Neural progenitor cell (in vitro differentiated cells): ENCODE data around the gene RAB31. TPM values are rescaled to one million over a fixed set of nuclear protein-coding genes. Genes with fewer than 3 reads are reported as not detected.

Source experiments
- DNase-seq: peaks from one replicate; pipeline ENCODE4 v3.0.0-alpha.2; 2016; ENCODE audit warnings: low spot score
- H2AFZ ChIP-seq: fragments of 200-600 bp; sonication (generic); replicated peaks from 2 replicates; pipeline ENCODE4 v1.6.1; 2016; ENCODE audit warnings: antibody characterized with exemption
- H3F3A ChIP-seq: fragments of 200-600 bp; sonication (generic); 2 replicates; pipeline ENCODE4 v1.6.1; 2016; ENCODE audit warnings: antibody characterized with exemption, low read depth
- H3K27ac ChIP-seq: fragments of 200-600 bp; sonication (generic); 2 replicates; pipeline ENCODE4 v1.5.1; 2016; ENCODE audit warnings: mild to moderate bottlenecking
- H3K27me3 ChIP-seq: fragments of 200-600 bp; sonication (generic); 2 replicates; pipeline ENCODE4 v1.6.1; 2016; ENCODE audit warnings: mild to moderate bottlenecking, moderate library complexity
- H3K36me3 ChIP-seq: fragments of 200-600 bp; sonication (generic); 2 replicates; pipeline ENCODE4 v1.5.1; 2016
- H3K4me1 ChIP-seq: fragments of 200-600 bp; sonication (generic); 2 replicates; pipeline ENCODE4 v1.6.1; 2016; ENCODE audit warnings: mixed run types
- H3K4me2 ChIP-seq: fragments of 200-600 bp; sonication (generic); 2 replicates; pipeline ENCODE4 v1.6.1; 2016
- H3K4me3 ChIP-seq: fragments of 200-600 bp; sonication (generic); 2 replicates; pipeline ENCODE4 v1.5.1; 2016
- H3K79me2 ChIP-seq: fragments of 200-600 bp; sonication (generic); 2 replicates; pipeline ENCODE4 v1.6.1; 2016; ENCODE audit warnings: low read depth
- H3K9ac ChIP-seq: fragments of 200-600 bp; sonication (generic); 2 replicates; pipeline ENCODE4 v1.6.1; 2016
- H3K9me3 ChIP-seq: fragments of 200-600 bp; sonication (generic); 2 replicates; pipeline ENCODE4 v1.5.1; 2016; ENCODE audit warnings: low read depth
- H4K20me1 ChIP-seq: fragments of 200-600 bp; sonication (generic); 2 replicates; pipeline ENCODE4 v1.6.1; 2016; ENCODE audit warnings: low read depth
- H3K27ac Mint-ChIP-seq: 3 replicates; pipeline ENCODE4 v1.8.0; 2021; ENCODE audit warnings: mixed read lengths
- H3K27me3 Mint-ChIP-seq: 2 replicates; pipeline ENCODE4 v1.8.0; 2022; ENCODE audit warnings: low read depth, mild to moderate bottlenecking, inconsistent platforms, moderate library complexity, mixed read lengths; ENCODE audit not compliant: insufficient read depth
- H3K36me3 Mint-ChIP-seq: 3 replicates; pipeline ENCODE4 v1.8.0; 2021; ENCODE audit warnings: mixed read lengths
- H3K4me1 Mint-ChIP-seq: 3 replicates; pipeline ENCODE4 v1.8.0; 2021; ENCODE audit warnings: mixed read lengths
- H3K4me3 Mint-ChIP-seq: 3 replicates; pipeline ENCODE4 v1.8.0; 2021; ENCODE audit warnings: mild to moderate bottlenecking, moderate library complexity, mixed read lengths
- H3K9me3 Mint-ChIP-seq: 3 replicates; pipeline ENCODE4 v1.8.0; 2020; ENCODE audit warnings: mixed read lengths
- CTCF ChIP-seq: fragments of 200-600 bp; sonication (generic); IDR thresholded peaks from 2 replicates; pipeline ENCODE4 v1.5.1; 2017; ENCODE audit warnings: antibody characterized with exemption, mild to moderate bottlenecking
- EZH2 ChIP-seq: fragments of 200-600 bp; sonication (generic); IDR thresholded peaks from 2 replicates; pipeline ENCODE4 v1.6.1; 2017; ENCODE audit warnings: antibody characterized with exemption, mild to moderate bottlenecking, moderate library complexity
- EZH2phosphoT487 ChIP-seq: fragments of 200-600 bp; sonication (generic); IDR thresholded peaks from 2 replicates; pipeline ENCODE4 v1.6.1; 2017; ENCODE audit warnings: antibody characterized with exemption
- total RNA-seq: library from RNA; depleted of rRNA; stranded (reverse); fragments of >200 nt; gene quantifications from 2 replicates; pipeline ENCODE4 v1.2.3, GENCODE V29; 2015; ENCODE audit warnings: low replicate concordance

RAB31 gene
- total RNA-seq, 1 donor from 2014 or later, result 5.0 TPM

DNA sequence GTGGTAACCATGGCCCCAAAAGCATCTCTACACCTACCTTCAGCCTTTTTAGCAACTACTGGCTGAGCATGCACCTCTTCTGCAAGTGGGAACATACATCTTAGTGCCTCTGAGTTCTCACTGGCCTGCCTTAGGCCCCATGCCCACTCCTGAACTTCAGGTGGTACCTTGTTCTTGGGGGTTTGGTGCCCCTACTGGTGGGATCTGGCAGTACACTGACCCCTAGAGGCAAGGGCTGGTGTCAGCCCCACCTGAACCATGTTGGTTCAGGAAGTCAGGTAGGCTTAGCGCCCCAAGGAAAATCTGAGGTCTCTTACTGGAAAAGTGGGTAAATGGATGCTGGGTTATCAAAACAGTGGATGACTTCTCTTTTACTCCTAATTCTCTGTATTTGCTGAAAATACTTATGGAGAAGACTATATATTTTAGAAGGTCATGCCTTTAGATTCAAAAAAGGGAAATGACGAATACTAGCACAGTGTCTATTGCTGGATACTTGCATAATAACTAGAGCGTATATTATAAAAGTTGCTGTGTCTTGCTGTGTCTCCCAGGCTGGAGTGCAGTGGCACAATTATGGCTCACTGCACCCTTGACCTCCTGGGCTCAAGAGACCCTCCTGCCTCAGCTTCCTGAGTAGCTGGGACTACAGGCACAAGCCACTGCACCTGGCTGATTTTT lies 84.6 kb downstream of the RAB31 start:
- Histone ChIP-seq H3K79me2 (no peaks in the 10 kb centered on the region), H3K9me3 (no peaks in the 10 kb centered on the region), H3K9ac (no peak overlapping the region), H3K4me2 (no peak overlapping the region), H3K4me3 (no peak overlapping the region), H4K20me1 (no peaks in the 10 kb centered on the region), H2AFZ (no peak overlapping the region), H3F3A (peaks cover 3% of the 10 kb centered on the region), H3K36me3 (no peaks in the 10 kb centered on the region), H3K27ac (no peak overlapping the region), H3K27me3 (no peaks in the 10 kb centered on the region), H3K4me1 (no peaks in the 10 kb centered on the region)
- no peak overlapping the region for H3K27ac Mint-ChIP-seq
- no peaks in the 10 kb centered on the region for H3K27me3 Mint-ChIP-seq
- DNase-seq, result peak; percentile 64
- TF ChIP-seq EZH2phosphoT487 (no peak), EZH2 (no peak), CTCF (peak; percentile 71)
- H3K9me3 Mint-ChIP-seq, result peaks cover 2% of the 10 kb centered on the region
- peaks cover 7% of the 10 kb centered on the region for H3K4me1 Mint-ChIP-seq
- H3K4me3 Mint-ChIP-seq, result no peak overlapping the region
- H3K36me3 Mint-ChIP-seq, result peaks cover 4% of the 10 kb centered on the region

DNA sequence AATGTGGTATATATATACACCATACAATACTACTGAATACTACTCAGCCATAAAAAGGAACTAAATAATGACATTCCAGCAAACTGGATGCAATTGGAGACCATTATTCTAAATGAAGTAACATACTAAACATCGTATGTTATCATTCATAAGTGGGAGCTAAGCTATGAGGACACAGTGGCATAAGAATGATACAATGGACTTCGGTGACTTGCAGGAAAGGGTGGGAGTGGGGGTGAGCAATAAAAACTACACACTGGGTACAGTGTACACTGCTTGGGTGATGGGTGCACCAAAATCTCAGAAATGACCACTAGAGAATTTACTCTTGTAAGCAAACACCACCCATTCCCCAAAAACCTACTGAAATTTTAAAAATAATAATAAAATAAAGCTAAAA lies 87.9 kb downstream of the RAB31 start:
- Mint-ChIP-seq H3K9me3 (peaks cover 2% of the 10 kb centered on the region), H3K4me3 (no peak overlapping the region)
- TF ChIP-seq EZH2 (no peak), EZH2phosphoT487 (no peak), CTCF (no peak)

DNA sequence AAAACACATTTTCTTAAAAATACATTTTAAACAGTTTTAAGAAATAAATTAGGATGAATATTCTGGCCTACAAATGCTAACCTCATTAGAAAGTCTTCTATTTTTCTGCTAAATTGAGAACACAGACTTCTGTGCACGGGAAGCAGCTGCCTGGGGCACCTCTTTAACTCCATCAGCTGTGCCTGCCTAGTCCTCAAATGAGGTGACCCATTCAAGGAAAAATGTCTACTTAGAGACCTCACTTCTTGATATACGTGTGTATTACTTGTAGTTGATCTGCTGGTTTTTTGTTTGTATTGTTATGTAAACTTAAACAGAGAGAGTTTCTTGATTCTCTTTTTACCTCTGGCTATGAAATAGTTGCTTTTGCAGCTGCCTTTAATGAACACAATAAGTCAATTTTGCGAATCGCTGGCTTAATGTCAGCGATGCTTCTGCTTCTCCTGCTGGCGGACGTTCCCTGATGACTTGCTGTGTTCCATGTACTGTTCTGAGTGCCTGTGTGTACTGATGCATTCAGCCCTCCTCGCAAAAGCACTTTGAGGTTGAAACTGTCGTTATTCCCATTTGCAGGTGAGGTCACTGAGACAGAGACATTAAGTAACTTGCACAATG lies 88.9 kb downstream of the RAB31 start:
- Histone ChIP-seq H3K4me2 (no peak overlapping the region), H3K79me2 (no peaks in the 10 kb centered on the region), H2AFZ (peak overlapping the region; percentile 1), H3K36me3 (no peaks in the 10 kb centered on the region), H3K4me1 (no peaks in the 10 kb centered on the region), H3K9me3 (no peaks in the 10 kb centered on the region), H4K20me1 (no peaks in the 10 kb centered on the region), H3K27me3 (no peaks in the 10 kb centered on the region), H3K9ac (no peak overlapping the region), H3K27ac (no peak overlapping the region), H3F3A (peaks cover 3% of the 10 kb centered on the region), H3K4me3 (no peak overlapping the region)
- H3K4me1 Mint-ChIP-seq, result peaks cover 12% of the 10 kb centered on the region
- peaks cover 4% of the 10 kb centered on the region for H3K36me3 Mint-ChIP-seq
- H3K27me3 Mint-ChIP-seq, result no peaks in the 10 kb centered on the region
- no peak for TF ChIP-seq EZH2
- TF ChIP-seq CTCF, result no peak
- no peak for TF ChIP-seq EZH2phosphoT487
- H3K27ac Mint-ChIP-seq, result peak overlapping the region; percentile 46
- no peak for DNase-seq
- peaks cover 2% of the 10 kb centered on the region for H3K9me3 Mint-ChIP-seq
- H3K4me3 Mint-ChIP-seq, result no peak overlapping the region

More for the DNA sequence above, 87.9 kb downstream of the RAB31 start:
- DNase-seq, result no peak
- peaks cover 4% of the 10 kb centered on the region for H3K36me3 Mint-ChIP-seq
- Histone ChIP-seq H4K20me1 (no peaks in the 10 kb centered on the region), H3K4me3 (no peak overlapping the region), H3K9me3 (no peaks in the 10 kb centered on the region), H3F3A (peaks cover 3% of the 10 kb centered on the region), H3K27ac (no peak overlapping the region), H3K4me2 (no peak overlapping the region), H3K9ac (no peak overlapping the region), H2AFZ (no peak overlapping the region), H3K36me3 (no peaks in the 10 kb centered on the region), H3K4me1 (no peaks in the 10 kb centered on the region), H3K27me3 (no peaks in the 10 kb centered on the region), H3K79me2 (no peaks in the 10 kb centered on the region)
- no peaks in the 10 kb centered on the region for H3K27me3 Mint-ChIP-seq
- H3K4me1 Mint-ChIP-seq, result peaks cover 12% of the 10 kb centered on the region
- H3K27ac Mint-ChIP-seq, result no peak overlapping the region
